HepG2 (cell line): ENCODE data around the gene TMEM121. TPM values are rescaled to one million over a fixed set of nuclear protein-coding genes. Genes with fewer than 3 reads are reported as not detected.

Experiments used
- ATF7-NPFF ChIP-seq: sonication (generic); formaldehyde crosslinking; IDR thresholded peaks from 2 replicates; pipeline ENCODE4 v1.8.1; 2023; ENCODE audit warnings: mild to moderate bottlenecking, low read depth, missing genetic modification reagents, moderate library complexity
- BHLHE40 ChIP-seq: IDR thresholded peaks from 2 replicates; pipeline ENCODE4 v1.6.1; 2011; ENCODE audit warnings: low read length, improper control_type of control experiment
- HOXA3 ChIP-seq: sonication (generic); formaldehyde crosslinking; IDR thresholded peaks from 2 replicates; pipeline ENCODE4 v1.5.0; 2020; ENCODE audit warnings: missing genetic modification reagents
- NFYB ChIP-seq: sonication (generic); formaldehyde crosslinking; IDR thresholded peaks from 2 replicates; pipeline ENCODE4 v1.4.0; 2020; ENCODE audit warnings: missing genetic modification reagents
- POLR2AphosphoS5 ChIP-seq: IDR thresholded peaks from 2 replicates; pipeline ENCODE4 v1.6.1; 2012; ENCODE audit warnings: low read depth, low read length
- ZBED4 ChIP-seq: sonication (generic); formaldehyde crosslinking; IDR thresholded peaks from 2 replicates; pipeline ENCODE4 v1.4.0; 2020; ENCODE audit warnings: missing genetic modification reagents, borderline replicate concordance
- ZC3H4 ChIP-seq: sonication (generic); formaldehyde crosslinking; IDR thresholded peaks from 2 replicates; pipeline ENCODE4 v1.4.0; 2020; ENCODE audit warnings: missing genetic modification reagents, borderline replicate concordance
- ZKSCAN1 ChIP-seq: fragments of 150-350 bp; IDR thresholded peaks from 2 replicates; pipeline ENCODE4 v1.6.1; 2014; ENCODE audit warnings: low read length
- ZKSCAN5 ChIP-seq: sonication (generic); formaldehyde crosslinking; IDR thresholded peaks from 2 replicates; pipeline ENCODE4 v1.5.1; 2020; ENCODE audit warnings: mild to moderate bottlenecking, missing genetic modification reagents
- ZNF772 ChIP-seq: sonication (generic); formaldehyde crosslinking; IDR thresholded peaks from 2 replicates; pipeline ENCODE4 v1.5.0; 2020; ENCODE audit warnings: mild to moderate bottlenecking, missing genetic modification reagents
- ZXDC ChIP-seq: sonication (generic); formaldehyde crosslinking; IDR thresholded peaks from 2 replicates; pipeline ENCODE4 v1.5.0; 2020; ENCODE audit warnings: mild to moderate bottlenecking, missing genetic modification reagents
- polyA plus RNA-seq, 8 experiments: library from polyadenylated mRNA; depleted of rRNA in 3 of 8; stranded (reverse) in 7 of 8; unstranded in 1 of 8; fragments of >200 nt; fragmentation: Illumina TruSeq in 4 of 8; extraction: Trizol in 4 of 8; gene quantifications; 2 replicates each; pipeline versions ENCODE4 v1.2.1 to v1.2.3, GENCODE V29; 2011 to 2016; ENCODE audit warnings: low read depth in 4 of 8, missing spikeins in 1 of 8, mixed read lengths in 1 of 8; ENCODE audit not compliant: insufficient read depth in 1 of 8
- total RNA-seq, 5 experiments: library from RNA; depleted of rRNA; stranded (reverse); fragments of >200 nt; fragmentation: Illumina TruSeq; extraction: Trizol; gene quantifications; 2 replicates each; pipeline ENCODE4 v1.2.3, GENCODE V29; 2016; ENCODE audit warnings: low read depth in 1 of 5
- TF ChIP-seq, protein P1 (sequence below): sonication (generic); formaldehyde crosslinking; IDR thresholded peaks from 2 replicates; pipeline ENCODE4 v1.5.1; 2020; ENCODE audit warnings: missing genetic modification reagents, mild to moderate bottlenecking, borderline replicate concordance
- TF ChIP-seq, protein P2 (sequence below), 2 experiments: IDR thresholded peaks; 2 replicates each; pipeline ENCODE4 v1.6.1; 2011 to 2012; ENCODE audit warnings: low read length in 2 of 2, borderline replicate concordance in 1 of 2, low read depth in 1 of 2, mild to moderate bottlenecking in 1 of 2, moderate library complexity in 1 of 2
- TF ChIP-seq, protein P3 (sequence below): sonication (generic); formaldehyde crosslinking; IDR thresholded peaks from 2 replicates; pipeline ENCODE4 v1.5.0; 2020; ENCODE audit warnings: missing genetic modification reagents

The TMEM121 gene
- total and polyA plus RNA-seq, 2 of the 13 experiments (the other 11 are each of a cell fraction or from before 2014, with no cell fraction given), result 6.6 to 19.0 TPM

GRCh38 chr14:105490572-105491365 lies 35.6 kb upstream of the TMEM121 start, which contains the start of gene TEDC1 (continued):
- TF ChIP-seq POLR2AphosphoS5 (0 out of 2 replicates have a peak, but pooled peaks have one; percentile 41), ZKSCAN1 (no peak), BHLHE40 (peak; percentile 74), NFYB (peak; percentile 97), ATF7-NPFF (CRISPR knock-in tag) (peak; percentile 54), HOXA3 (CRISPR knock-in tag) (peak; percentile 73), ZBED4 (CRISPR knock-in tag) (peak; percentile 75), ZXDC (CRISPR knock-in tag) (peak; percentile 5; the same call in 1 of the 2 replicates), ZNF772 (CRISPR knock-in tag) (peak; percentile 72; the same call in 1 of the 2 replicates), ZKSCAN5 (CRISPR knock-in tag) (no peak), ZC3H4 (no peak; the same call in 1 of the 2 replicates)
- TF ChIP-seq, protein P1, sequence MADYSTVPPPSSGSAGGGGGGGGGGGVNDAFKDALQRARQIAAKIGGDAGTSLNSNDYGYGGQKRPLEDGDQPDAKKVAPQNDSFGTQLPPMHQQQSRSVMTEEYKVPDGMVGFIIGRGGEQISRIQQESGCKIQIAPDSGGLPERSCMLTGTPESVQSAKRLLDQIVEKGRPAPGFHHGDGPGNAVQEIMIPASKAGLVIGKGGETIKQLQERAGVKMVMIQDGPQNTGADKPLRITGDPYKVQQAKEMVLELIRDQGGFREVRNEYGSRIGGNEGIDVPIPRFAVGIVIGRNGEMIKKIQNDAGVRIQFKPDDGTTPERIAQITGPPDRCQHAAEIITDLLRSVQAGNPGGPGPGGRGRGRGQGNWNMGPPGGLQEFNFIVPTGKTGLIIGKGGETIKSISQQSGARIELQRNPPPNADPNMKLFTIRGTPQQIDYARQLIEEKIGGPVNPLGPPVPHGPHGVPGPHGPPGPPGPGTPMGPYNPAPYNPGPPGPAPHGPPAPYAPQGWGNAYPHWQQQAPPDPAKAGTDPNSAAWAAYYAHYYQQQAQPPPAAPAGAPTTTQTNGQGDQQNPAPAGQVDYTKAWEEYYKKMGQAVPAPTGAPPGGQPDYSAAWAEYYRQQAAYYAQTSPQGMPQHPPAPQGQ (CRISPR knock-in tag), result no peak; the same call in 1 of the 2 replicates
- TF ChIP-seq, protein P2, sequence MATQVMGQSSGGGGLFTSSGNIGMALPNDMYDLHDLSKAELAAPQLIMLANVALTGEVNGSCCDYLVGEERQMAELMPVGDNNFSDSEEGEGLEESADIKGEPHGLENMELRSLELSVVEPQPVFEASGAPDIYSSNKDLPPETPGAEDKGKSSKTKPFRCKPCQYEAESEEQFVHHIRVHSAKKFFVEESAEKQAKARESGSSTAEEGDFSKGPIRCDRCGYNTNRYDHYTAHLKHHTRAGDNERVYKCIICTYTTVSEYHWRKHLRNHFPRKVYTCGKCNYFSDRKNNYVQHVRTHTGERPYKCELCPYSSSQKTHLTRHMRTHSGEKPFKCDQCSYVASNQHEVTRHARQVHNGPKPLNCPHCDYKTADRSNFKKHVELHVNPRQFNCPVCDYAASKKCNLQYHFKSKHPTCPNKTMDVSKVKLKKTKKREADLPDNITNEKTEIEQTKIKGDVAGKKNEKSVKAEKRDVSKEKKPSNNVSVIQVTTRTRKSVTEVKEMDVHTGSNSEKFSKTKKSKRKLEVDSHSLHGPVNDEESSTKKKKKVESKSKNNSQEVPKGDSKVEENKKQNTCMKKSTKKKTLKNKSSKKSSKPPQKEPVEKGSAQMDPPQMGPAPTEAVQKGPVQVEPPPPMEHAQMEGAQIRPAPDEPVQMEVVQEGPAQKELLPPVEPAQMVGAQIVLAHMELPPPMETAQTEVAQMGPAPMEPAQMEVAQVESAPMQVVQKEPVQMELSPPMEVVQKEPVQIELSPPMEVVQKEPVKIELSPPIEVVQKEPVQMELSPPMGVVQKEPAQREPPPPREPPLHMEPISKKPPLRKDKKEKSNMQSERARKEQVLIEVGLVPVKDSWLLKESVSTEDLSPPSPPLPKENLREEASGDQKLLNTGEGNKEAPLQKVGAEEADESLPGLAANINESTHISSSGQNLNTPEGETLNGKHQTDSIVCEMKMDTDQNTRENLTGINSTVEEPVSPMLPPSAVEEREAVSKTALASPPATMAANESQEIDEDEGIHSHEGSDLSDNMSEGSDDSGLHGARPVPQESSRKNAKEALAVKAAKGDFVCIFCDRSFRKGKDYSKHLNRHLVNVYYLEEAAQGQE (IDR thresholded peaks at IDR 0.05; ENCODE audit: borderline replicate concordance in 1 of 2, low read depth in 1 of 2, low read length in 2 of 2), result no peak
- TF ChIP-seq, protein P3, sequence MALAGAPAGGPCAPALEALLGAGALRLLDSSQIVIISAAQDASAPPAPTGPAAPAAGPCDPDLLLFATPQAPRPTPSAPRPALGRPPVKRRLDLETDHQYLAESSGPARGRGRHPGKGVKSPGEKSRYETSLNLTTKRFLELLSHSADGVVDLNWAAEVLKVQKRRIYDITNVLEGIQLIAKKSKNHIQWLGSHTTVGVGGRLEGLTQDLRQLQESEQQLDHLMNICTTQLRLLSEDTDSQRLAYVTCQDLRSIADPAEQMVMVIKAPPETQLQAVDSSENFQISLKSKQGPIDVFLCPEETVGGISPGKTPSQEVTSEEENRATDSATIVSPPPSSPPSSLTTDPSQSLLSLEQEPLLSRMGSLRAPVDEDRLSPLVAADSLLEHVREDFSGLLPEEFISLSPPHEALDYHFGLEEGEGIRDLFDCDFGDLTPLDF (CRISPR knock-in tag), result peak; percentile 67
